HG02588 (cell line): Measurements from ENCODE around the gene PTH2.

Experiments used
- ATAC-seq: cut with Tn5 transposase; IDR thresholded peaks from one replicate; pipeline ENCODE4 v1.9.1; 2021; ENCODE audit warnings: mild to moderate bottlenecking, moderate library complexity; ENCODE audit not compliant: unreplicated experiment

Gene PTH2

GRCh38 chr19:49415102-49415809 is 8.0 kb downstream of the PTH2 start:
- no peak for ATAC-seq

GRCh38 chr19:49414256-49414655 is 9.0 kb downstream of the PTH2 start:
- ATAC-seq: no peak

GRCh38 chr19:49413348-49413747 is 9.9 kb downstream of the PTH2 start:
- no peak for ATAC-seq

- ATAC-seq: no peak
Measured at GRCh38 chr19:49411681-49412326, 11.4 kb downstream of the PTH2 start.

GRCh38 chr19:49409441-49410029 is 13.7 kb downstream of the PTH2 start:
- ATAC-seq: no peak

GRCh38 chr19:49408816-49409440 is 14.3 kb downstream of the PTH2 start:
- no peak for ATAC-seq

- no peak for ATAC-seq
Measured at GRCh38 chr19:49407482-49408015, 15.7 kb downstream of the PTH2 start.

- ATAC-seq: no peak
Measured at GRCh38 chr19:49407079-49407478, 16.2 kb downstream of the PTH2 start.

GRCh38 chr19:49403404-49404187 is 19.6 kb downstream of the PTH2 start:
- ATAC-seq: no peak

GRCh38 chr19:49400029-49400428 is 23.2 kb downstream of the PTH2 start:
- ATAC-seq: no peak

GRCh38 chr19:49398931-49399330 is 24.3 kb downstream of the PTH2 start:
- no peak for ATAC-seq

- no peak for ATAC-seq
Measured at GRCh38 chr19:49398001-49398615, 25.1 kb downstream of the PTH2 start.

GRCh38 chr19:49396738-49397505 is 26.3 kb downstream of the PTH2 start:
- no peak for ATAC-seq

GRCh38 chr19:49395581-49396407 is 27.4 kb downstream of the PTH2 start:
- ATAC-seq: no peak

- ATAC-seq: no peak
Measured at GRCh38 chr19:49393881-49394280, 29.4 kb downstream of the PTH2 start.

- no peak for ATAC-seq
Measured at GRCh38 chr19:49391581-49392399, 31.5 kb downstream of the PTH2 start.

GRCh38 chr19:49390929-49391359 is 32.3 kb downstream of the PTH2 start:
- ATAC-seq: no peak
